Activated CD4-positive, alpha-beta T cell treated with anti-CD3 and anti-CD28 coated beads for 36 hours (primary cell): ENCODE measurements around the gene USP43. TPM values are rescaled to one million over a fixed set of nuclear protein-coding genes. Genes with fewer than 3 reads are reported as not detected.

Source experiments
- ATAC-seq: fragments of 200-7000 bp; cut with Tn5 transposase; one replicate; pipeline ENCODE4 v1.10.0; 2021; ENCODE audit warnings: mild to moderate bottlenecking, moderate library complexity
- CTCF ChIA-PET: fragments of 350-600 bp; sonication (Branson Sonifier 250); formaldehyde crosslinking; loops from one replicate; lab custom pipeline; 2021; ENCODE audit warnings: antibody characterized with exemption; lab: Charles Lee
- POLR2A ChIA-PET: fragments of 350-600 bp; sonication (Branson Sonifier 250); formaldehyde crosslinking; loops from one replicate; lab custom pipeline; 2021; ENCODE audit warnings: antibody characterized with exemption, inconsistent platforms; lab: Charles Lee
- DNase-seq: peaks from one replicate; pipeline ENCODE4 v3.0.0-alpha.2; 2020
- H3K27ac Mint-ChIP-seq: one replicate; pipeline ENCODE4 v1.8.0; 2021; ENCODE audit warnings: mixed read lengths
- H3K27me3 Mint-ChIP-seq: one replicate; pipeline ENCODE4 v1.8.0; 2021; ENCODE audit warnings: mixed read lengths
- H3K36me3 Mint-ChIP-seq: one replicate; pipeline ENCODE4 v1.8.0; 2021; ENCODE audit warnings: low read depth, mixed read lengths
- H3K4me1 Mint-ChIP-seq: one replicate; pipeline ENCODE4 v1.8.0; 2021; ENCODE audit warnings: mixed read lengths
- H3K4me3 Mint-ChIP-seq: one replicate; pipeline ENCODE4 v1.8.0; 2021; ENCODE audit warnings: mild to moderate bottlenecking, moderate library complexity, mixed read lengths
- H3K9me3 Mint-ChIP-seq: one replicate; pipeline ENCODE4 v1.8.0; 2021; ENCODE audit warnings: low read depth, mixed read lengths
- intact Hi-C, 2 experiments: fragments of 100-400 bp; cut with DNase I in 1 of 2; cut with micrococcal nuclease in 1 of 2; formaldehyde crosslinking; loops; one replicate each; pipeline versions ENCODE4 v1.14.2 to v1.15.1; 2022 to 2024; cut with DNase I, micrococcal nuclease
- total RNA-seq, 2 experiments: library from RNA; stranded (reverse); gene quantifications; one replicate each; pipeline ENCODE4 v1.2.3, GENCODE V29; 2021

The USP43 gene
- total RNA-seq, 2 experiments from 2014 or later, result 0.25 to 0.33 TPM

DNA sequence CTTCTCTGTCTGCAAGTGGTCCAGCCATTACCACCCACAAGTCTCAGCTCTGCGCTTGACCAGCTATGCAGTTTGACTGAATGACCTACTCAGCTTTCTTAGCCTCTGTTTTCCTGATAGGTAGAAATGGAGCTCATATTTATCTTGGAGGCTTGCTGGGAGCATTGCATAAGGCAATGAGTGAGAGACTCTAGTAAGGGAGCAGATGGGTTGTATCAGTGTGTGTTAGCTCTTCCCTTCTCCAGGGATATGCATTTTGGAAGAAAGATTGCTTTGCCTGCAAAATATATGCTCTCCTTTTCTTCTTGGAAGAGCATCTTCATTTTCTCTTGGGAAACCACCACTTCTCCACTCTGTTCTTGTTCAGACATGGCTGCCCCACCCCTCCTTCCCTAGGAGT lies 120.0 kb downstream of the USP43 start:
- Mint-ChIP-seq H3K4me3 (no peak overlapping the region), H3K27ac (no peak overlapping the region), H3K4me1 (no peaks in the 10 kb centered on the region), H3K36me3 (no peaks in the 10 kb centered on the region), H3K27me3 (peaks cover 8% of the 10 kb centered on the region), H3K9me3 (no peaks in the 10 kb centered on the region)
- POLR2A ChIA-PET, result no interaction called here
- CTCF ChIA-PET, result interaction anchor here (1.2 kb wide), 1 partner anchor 21 kb away, joined by 5 read pairs; no protein-coding TSS in a partner anchor
- ATAC-seq (no peak), DNase-seq (no peak)
- intact Hi-C loops, result no loop called here

GRCh38 chr17:9766970-9767369 lies 121.7 kb downstream of the USP43 start:
- POLR2A ChIA-PET, result no interaction called here
- intact Hi-C loops, result no loop called here
- Mint-ChIP-seq H3K9me3 (no peaks in the 10 kb centered on the region), H3K36me3 (no peaks in the 10 kb centered on the region), H3K27ac (no peak overlapping the region), H3K4me1 (no peaks in the 10 kb centered on the region), H3K27me3 (peaks cover 7% of the 10 kb centered on the region), H3K4me3 (no peak overlapping the region)
- ATAC-seq (no peak), DNase-seq (no peak)
- CTCF ChIA-PET, result interaction anchor here (1.0 kb wide), 1 partner anchor 23 kb away, joined by 3 read pairs; no protein-coding TSS in a partner anchor

GRCh38 chr17:9767432-9767991 lies 122.2 kb downstream of the USP43 start:
- H3K36me3 Mint-ChIP-seq, result no peaks in the 10 kb centered on the region
- no peak for DNase-seq
- no peak for ATAC-seq
- H3K27me3 Mint-ChIP-seq, result peaks cover 7% of the 10 kb centered on the region
- intact Hi-C loops, result no loop called here
- H3K4me3 Mint-ChIP-seq, result no peak overlapping the region
- H3K27ac Mint-ChIP-seq, result no peak overlapping the region
- CTCF ChIA-PET, result interaction anchor here (1.0 kb wide), 1 partner anchor 23 kb away, joined by 3 read pairs; no protein-coding TSS in a partner anchor
- H3K4me1 Mint-ChIP-seq, result no peaks in the 10 kb centered on the region
- POLR2A ChIA-PET, result no interaction called here
- no peaks in the 10 kb centered on the region for H3K9me3 Mint-ChIP-seq

DNA sequence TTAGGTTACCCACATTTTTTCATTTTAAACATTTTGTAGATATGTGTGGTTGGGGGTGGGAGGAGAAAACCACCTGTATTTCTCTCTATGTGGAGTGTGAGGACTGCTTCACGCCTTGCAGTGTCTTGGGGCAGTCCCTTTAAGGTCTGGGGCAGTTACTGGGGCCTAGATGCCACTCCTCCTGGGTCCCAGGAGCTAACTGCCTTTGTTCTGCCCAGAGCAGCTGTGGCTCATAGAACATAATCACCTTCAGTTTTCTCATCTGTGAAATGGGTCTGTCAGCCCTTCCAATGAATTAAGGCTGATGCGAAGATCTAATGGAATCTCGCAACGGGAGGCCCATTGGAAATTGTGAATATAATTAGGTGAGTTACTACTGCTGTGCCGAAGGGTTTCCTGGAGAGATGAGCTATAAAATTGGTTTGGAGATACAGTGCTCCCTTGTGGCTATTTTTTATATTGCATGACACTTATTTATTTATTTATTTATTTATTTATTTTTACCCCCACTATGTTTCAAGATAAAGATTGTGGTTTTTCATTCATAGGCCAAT lies 123.1 kb downstream of the USP43 start:
- Mint-ChIP-seq H3K36me3 (no peaks in the 10 kb centered on the region), H3K27me3 (peaks cover 7% of the 10 kb centered on the region), H3K4me3 (no peak overlapping the region), H3K4me1 (no peaks in the 10 kb centered on the region), H3K27ac (no peak overlapping the region), H3K9me3 (no peaks in the 10 kb centered on the region)
- no peak for DNase-seq
- CTCF ChIA-PET, result interaction anchor here (0.7 to 1.2 kb wide), 8 partner anchors 8 to 193 kb away, joined by 3 to 4 read pairs (median 3); partner anchors contain the start of gene STX8
- no peak for ATAC-seq
- intact Hi-C loops, result loop anchor here in 1 of 2 experiments (2.0 kb wide), 1 partner anchor 38 kb away; no protein-coding TSS in a partner anchor
- POLR2A ChIA-PET, result no interaction called here

DNA sequence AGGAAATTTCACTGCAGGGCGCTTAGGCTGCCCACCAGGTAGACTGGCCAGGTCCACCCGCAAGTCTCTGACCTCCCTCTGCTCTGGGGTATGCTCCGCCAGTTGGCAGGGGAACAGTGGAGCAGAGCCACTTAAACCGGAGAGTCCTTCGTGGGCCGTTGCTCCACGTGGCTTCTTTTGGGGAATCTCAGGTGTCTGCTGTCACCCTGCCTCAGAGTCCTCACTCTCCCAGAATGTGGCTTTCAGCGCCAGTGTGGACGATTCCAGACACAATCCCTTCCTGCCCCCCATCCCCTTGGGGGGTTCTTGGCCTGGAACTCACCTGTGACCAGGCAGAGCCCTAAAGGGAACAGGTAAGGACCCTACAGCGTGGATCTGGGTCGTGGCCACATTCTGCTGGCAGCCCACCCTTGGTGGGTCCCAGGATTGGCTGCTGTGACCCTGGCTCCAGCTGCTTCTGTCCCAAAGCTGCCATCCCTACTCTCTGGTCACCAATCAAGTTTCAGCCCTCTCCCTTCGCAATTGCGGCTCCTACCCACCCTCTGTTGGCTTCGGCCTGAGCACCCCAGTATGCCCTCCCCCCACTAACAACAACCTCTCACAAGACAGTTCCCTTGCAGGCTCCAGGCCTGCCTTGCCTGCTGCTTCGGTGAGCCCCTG lies 123.8 kb downstream of the USP43 start:
- intact Hi-C loops, result loop anchor here in 1 of 2 experiments (2.0 kb wide), 1 partner anchor 38 kb away; no protein-coding TSS in a partner anchor
- H3K27ac Mint-ChIP-seq, result no peak overlapping the region
- H3K36me3 Mint-ChIP-seq, result no peaks in the 10 kb centered on the region
- H3K4me3 Mint-ChIP-seq, result no peak overlapping the region
- H3K9me3 Mint-ChIP-seq, result no peaks in the 10 kb centered on the region
- DNase-seq (no peak), ATAC-seq (no peak)
- H3K4me1 Mint-ChIP-seq, result no peaks in the 10 kb centered on the region
- peaks cover 5% of the 10 kb centered on the region for H3K27me3 Mint-ChIP-seq
- ChIA-PET POLR2A (no interaction called here), CTCF (interaction anchor here (0.8 to 1.2 kb wide), 7 partner anchors 8 to 194 kb away, joined by 3 to 4 read pairs (median 3); partner anchors contain the start of gene STX8)

DNA sequence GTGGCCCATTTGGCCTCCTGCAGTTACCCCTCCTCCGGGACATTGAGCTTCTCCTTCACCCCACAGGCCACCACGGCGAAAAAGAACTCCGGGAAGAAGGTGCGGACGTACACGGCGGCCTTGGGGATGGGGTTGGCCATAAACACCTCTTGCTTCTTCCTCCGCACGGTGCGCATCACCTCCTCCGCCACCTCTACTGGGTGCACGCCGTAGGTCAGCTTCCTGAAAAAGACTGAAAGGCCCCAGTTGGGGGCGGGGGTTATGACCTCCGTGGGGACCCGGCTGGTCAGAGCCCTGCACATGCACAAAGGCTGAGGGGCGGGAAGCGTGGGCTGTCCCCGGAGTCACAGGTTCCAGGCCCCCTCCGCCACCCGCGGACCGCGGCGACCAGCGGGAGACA lies 126.1 kb downstream of the USP43 start:
- no peak for ATAC-seq
- no peak overlapping the region for H3K27ac Mint-ChIP-seq
- POLR2A ChIA-PET, result no interaction called here
- no peak for DNase-seq
- CTCF ChIA-PET, result interaction anchor here (0.5 kb wide), 1 partner anchor 63 kb away, joined by 3 read pairs; no protein-coding TSS in a partner anchor
- intact Hi-C loops, result no loop called here
- H3K9me3 Mint-ChIP-seq, result no peaks in the 10 kb centered on the region
- no peaks in the 10 kb centered on the region for H3K27me3 Mint-ChIP-seq
- H3K36me3 Mint-ChIP-seq, result no peaks in the 10 kb centered on the region
- H3K4me1 Mint-ChIP-seq, result no peaks in the 10 kb centered on the region
- no peak overlapping the region for H3K4me3 Mint-ChIP-seq

GRCh38 chr17:9772658-9773057 lies 127.3 kb downstream of the USP43 start:
- H3K4me3 Mint-ChIP-seq, result no peak overlapping the region
- peaks cover 4% of the 10 kb centered on the region for H3K27me3 Mint-ChIP-seq
- ChIA-PET POLR2A (no interaction called here), CTCF (no interaction called here)
- no peaks in the 10 kb centered on the region for H3K9me3 Mint-ChIP-seq
- H3K27ac Mint-ChIP-seq, result no peak overlapping the region
- DNase-seq (no peak), ATAC-seq (no peak)
- intact Hi-C loops, result no loop called here
- no peaks in the 10 kb centered on the region for H3K4me1 Mint-ChIP-seq
- H3K36me3 Mint-ChIP-seq, result no peaks in the 10 kb centered on the region

- POLR2A ChIA-PET, result no interaction called here
- intact Hi-C loops, result no loop called here
- Mint-ChIP-seq H3K4me3 (no peak overlapping the region), H3K4me1 (no peaks in the 10 kb centered on the region), H3K27ac (no peak overlapping the region), H3K9me3 (no peaks in the 10 kb centered on the region), H3K27me3 (peaks cover 6% of the 10 kb centered on the region), H3K36me3 (no peaks in the 10 kb centered on the region)
- ATAC-seq (no peak), DNase-seq (no peak)
- CTCF ChIA-PET, result interaction anchor here (1.0 kb wide), 1 partner anchor 8 kb away, joined by 3 read pairs; no protein-coding TSS in a partner anchor
Observed at GRCh38 chr17:9776911-9777310, 131.6 kb downstream of the USP43 start.

Other genes with a start within 250 kb of the USP43 start
- gene STX8, start 69.7 kb upstream of the USP43 start, total RNA-seq, result 10 to 100 TPM; 65.7 to 87.7 TPM
- not detected for gene CFAP52, start 68.9 kb upstream of the USP43 start, total RNA-seq
- gene DHRS7C, start 146.1 kb downstream of the USP43 start, total RNA-seq, result not detected
- not detected for gene GSG1L2, start 176.6 kb downstream of the USP43 start, total RNA-seq
- gene GLP2R, start 180.4 kb downstream of the USP43 start, total RNA-seq, result not detected